Measurements from ENCODE around the gene PDZD2.

DNA sequence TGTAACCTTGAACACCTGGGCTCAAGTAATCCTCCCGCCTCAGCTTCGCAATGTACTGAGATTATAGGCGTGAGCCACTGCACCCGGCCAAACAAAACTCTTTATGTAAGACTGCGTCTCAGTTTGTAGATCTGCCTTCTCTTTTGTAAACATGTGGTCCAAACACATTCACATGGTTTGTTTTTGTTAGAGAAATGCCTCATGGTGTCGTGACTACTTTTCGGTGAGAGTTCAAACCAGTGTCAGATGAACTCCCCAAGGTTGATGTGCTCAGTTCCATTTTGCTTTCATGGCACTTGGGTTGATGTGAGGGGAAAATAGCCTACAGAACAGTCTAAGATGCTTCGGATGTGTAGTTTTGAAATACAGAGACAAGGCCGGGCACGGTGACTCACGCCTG lies 303.6 kb downstream of the PDZD2 start:
- TF ChIP-seq POLR2A (IDR thresholded peaks at IDR 0.05; ENCODE audit: low read depth, low read length) = no peak
- TF ChIP-seq, protein P1, sequence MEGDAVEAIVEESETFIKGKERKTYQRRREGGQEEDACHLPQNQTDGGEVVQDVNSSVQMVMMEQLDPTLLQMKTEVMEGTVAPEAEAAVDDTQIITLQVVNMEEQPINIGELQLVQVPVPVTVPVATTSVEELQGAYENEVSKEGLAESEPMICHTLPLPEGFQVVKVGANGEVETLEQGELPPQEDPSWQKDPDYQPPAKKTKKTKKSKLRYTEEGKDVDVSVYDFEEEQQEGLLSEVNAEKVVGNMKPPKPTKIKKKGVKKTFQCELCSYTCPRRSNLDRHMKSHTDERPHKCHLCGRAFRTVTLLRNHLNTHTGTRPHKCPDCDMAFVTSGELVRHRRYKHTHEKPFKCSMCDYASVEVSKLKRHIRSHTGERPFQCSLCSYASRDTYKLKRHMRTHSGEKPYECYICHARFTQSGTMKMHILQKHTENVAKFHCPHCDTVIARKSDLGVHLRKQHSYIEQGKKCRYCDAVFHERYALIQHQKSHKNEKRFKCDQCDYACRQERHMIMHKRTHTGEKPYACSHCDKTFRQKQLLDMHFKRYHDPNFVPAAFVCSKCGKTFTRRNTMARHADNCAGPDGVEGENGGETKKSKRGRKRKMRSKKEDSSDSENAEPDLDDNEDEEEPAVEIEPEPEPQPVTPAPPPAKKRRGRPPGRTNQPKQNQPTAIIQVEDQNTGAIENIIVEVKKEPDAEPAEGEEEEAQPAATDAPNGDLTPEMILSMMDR (IDR thresholded peaks at IDR 0.05; ENCODE audit: extremely low read depth in 1 of 2, insufficient read depth in 1 of 2, low read depth in 1 of 2, low read length in 2 of 2) = no peak
- TF ChIP-seq MYC (IDR thresholded peaks at IDR 0.05; ENCODE audit: low read depth, low read length) = no peak
- TF ChIP-seq FOS (IDR thresholded peaks at IDR 0.05; ENCODE audit: borderline replicate concordance, insufficient read depth, low read length) = no peak
- TF ChIP-seq JUN (IDR thresholded peaks at IDR 0.05; ENCODE audit: borderline replicate concordance, insufficient read depth, insufficient read length, low read depth) = no peak
- no peak for TF ChIP-seq EZH2 (IDR thresholded peaks at IDR 0.05; ENCODE audit: borderline replicate concordance, low read depth, low read length, severe bottlenecking)
- TF ChIP-seq GATA2 (IDR thresholded peaks at IDR 0.05; ENCODE audit: insufficient read depth, insufficient read length, low read depth, low read length) = no peak

Measured in endothelial cell of umbilical vein (primary cell).